ENCODE results near the gene GSTM3. TPM values are rescaled to one million over a fixed set of nuclear protein-coding genes. Genes with fewer than 3 reads are reported as not detected.
"Not testable (repeated sequence)": the region's sequence is repeated elsewhere in the genome, so short reads cannot be mapped to it uniquely, and the experiment has no call there.

The GSTM3 gene
- total RNA-seq, 1 donor from 2014 or later: 11.2 TPM

DNA sequence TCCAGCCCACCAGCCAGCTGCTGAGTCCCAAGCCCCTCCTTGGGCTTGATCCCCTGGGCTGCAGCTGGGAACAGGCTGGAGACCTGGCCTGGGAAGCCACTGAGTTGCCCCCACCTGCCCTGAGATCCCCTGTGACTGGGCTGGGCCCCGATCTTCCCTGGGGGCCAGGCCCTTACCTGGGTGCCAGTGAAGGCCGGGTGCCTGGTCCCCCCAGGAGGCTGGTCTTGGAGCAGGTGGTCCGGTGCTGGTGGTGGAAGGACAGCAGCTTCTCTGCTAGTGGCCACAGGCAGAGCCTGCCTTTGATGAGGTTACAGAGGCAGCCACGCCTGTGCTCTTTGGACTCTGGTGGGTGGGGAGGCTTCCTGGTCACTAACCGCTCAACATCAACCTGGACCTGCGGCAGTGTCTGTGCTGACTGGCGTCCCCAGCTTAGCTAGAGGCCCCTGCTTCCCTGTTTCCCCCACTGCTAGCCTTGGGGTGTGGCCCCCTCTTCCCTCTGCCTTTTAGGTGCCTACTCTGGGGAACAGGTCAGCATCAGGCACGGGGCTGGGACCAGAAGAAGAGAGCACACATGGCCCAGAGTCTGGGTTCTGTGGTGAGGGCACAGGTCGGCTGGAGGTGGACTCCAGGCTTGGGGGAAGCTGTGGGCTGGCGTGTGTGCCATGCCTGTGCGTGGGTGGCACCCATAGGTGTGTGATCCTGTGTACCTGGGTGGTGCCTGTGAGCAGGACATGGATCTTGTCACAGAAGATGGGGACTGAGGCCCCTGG is 23.0 kb upstream of the GSTM3 start, which contains the start of gene EPS8L3:
Gene EPS8L3, minus strand, starts transcription at position 278 of the 770 bp plus-strand sequence. CDS start 2,174 bp downstream, outside the sequence.
- Mint-ChIP-seq H3K36me3 (ENCODE audit: low read depth) (no peaks in the 10 kb centered on the region), H3K9me3 (no peaks in the 10 kb centered on the region), H3K4me1 (ENCODE audit: low read depth) (peaks cover 1% of the 10 kb centered on the region), H3K27ac (no peak within 1 kb of the TSS), H3K27me3 (ENCODE audit: low read depth) (no peaks in the 10 kb centered on the region), H3K4me3 (ENCODE audit: low read depth) (no peak within 1 kb of the TSS)
- DNase-seq (ENCODE audit: low spot score): no peak
- intact Hi-C loops (cut with micrococcal nuclease): no loop called here

GRCh38 chr1:109762821-109763645 is 22.2 kb upstream of the GSTM3 start:
- no peak overlapping the region for H3K27ac Mint-ChIP-seq
- no peak overlapping the region for H3K4me3 Mint-ChIP-seq (ENCODE audit: low read depth)
- H3K27me3 Mint-ChIP-seq (ENCODE audit: low read depth): no peaks in the 10 kb centered on the region
- no peaks in the 10 kb centered on the region for H3K36me3 Mint-ChIP-seq (ENCODE audit: low read depth)
- H3K9me3 Mint-ChIP-seq: no peaks in the 10 kb centered on the region
- DNase-seq (ENCODE audit: low spot score): no peak
- H3K4me1 Mint-ChIP-seq (ENCODE audit: low read depth): peaks cover 1% of the 10 kb centered on the region
- intact Hi-C loops (cut with micrococcal nuclease): no loop called here

GRCh38 chr1:109762039-109762585 is 21.3 kb upstream of the GSTM3 start:
- H3K4me1 Mint-ChIP-seq (ENCODE audit: low read depth): peaks cover 1% of the 10 kb centered on the region
- H3K9me3 Mint-ChIP-seq: no peaks in the 10 kb centered on the region
- no peak overlapping the region for H3K27ac Mint-ChIP-seq
- no peaks in the 10 kb centered on the region for H3K36me3 Mint-ChIP-seq (ENCODE audit: low read depth)
- H3K4me3 Mint-ChIP-seq (ENCODE audit: low read depth): no peak overlapping the region
- intact Hi-C loops (cut with micrococcal nuclease): no loop called here
- H3K27me3 Mint-ChIP-seq (ENCODE audit: low read depth): no peaks in the 10 kb centered on the region
- DNase-seq (ENCODE audit: low spot score): no peak

DNA sequence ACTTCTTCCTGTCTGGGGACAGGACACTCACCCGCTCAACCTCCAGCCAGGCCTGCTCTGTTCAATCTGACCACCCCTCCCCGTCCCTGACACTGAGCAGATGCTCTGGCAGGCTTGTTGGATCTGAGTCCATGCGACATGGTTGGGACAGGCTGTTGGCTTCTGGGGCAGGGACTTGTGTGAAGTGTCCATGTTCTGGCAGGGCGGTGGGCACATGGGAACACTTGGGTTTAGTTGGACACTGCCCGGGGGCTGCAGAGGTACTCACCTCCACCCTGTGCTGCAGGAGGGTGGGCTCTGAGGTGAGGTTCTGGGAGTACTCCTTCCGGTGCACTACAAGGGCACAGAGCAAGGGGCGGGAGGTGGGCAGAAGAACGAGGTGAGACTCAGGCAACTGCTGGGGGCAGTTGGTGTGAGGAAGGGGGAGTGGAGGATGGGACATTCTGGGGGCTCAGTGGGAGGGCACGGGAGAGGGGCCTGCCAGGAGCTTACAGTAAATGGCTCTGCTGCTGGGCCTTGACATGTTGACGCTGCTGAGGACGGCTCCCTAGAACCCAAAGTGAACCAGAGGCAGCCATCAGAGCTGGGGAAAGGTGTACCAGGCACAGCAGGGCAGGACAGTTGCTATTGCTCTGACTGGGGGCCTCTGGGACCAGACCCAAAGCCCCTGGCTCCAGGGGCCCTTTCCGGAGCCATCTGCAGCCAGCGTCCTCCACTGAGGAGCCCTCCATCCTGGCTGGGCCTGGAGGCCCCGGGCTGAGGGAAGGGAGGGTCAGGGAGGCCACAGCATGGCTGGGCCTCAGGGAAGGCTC is 20.6 kb upstream of the GSTM3 start:
- DNase-seq (ENCODE audit: low spot score): no peak
- peaks cover 1% of the 10 kb centered on the region for H3K4me1 Mint-ChIP-seq (ENCODE audit: low read depth)
- no peak overlapping the region for H3K4me3 Mint-ChIP-seq (ENCODE audit: low read depth)
- H3K27ac Mint-ChIP-seq: no peak overlapping the region
- H3K27me3 Mint-ChIP-seq (ENCODE audit: low read depth): no peaks in the 10 kb centered on the region
- no peaks in the 10 kb centered on the region for H3K9me3 Mint-ChIP-seq
- H3K36me3 Mint-ChIP-seq (ENCODE audit: low read depth): no peaks in the 10 kb centered on the region
- intact Hi-C loops (cut with micrococcal nuclease): no loop called here

- no peak for DNase-seq (ENCODE audit: low spot score)
- H3K27me3 Mint-ChIP-seq (ENCODE audit: low read depth): no peaks in the 10 kb centered on the region
- intact Hi-C loops (cut with micrococcal nuclease): no loop called here
- H3K4me3 Mint-ChIP-seq (ENCODE audit: low read depth): no peak overlapping the region
- no peak overlapping the region for H3K27ac Mint-ChIP-seq
- no peaks in the 10 kb centered on the region for H3K36me3 Mint-ChIP-seq (ENCODE audit: low read depth)
- H3K4me1 Mint-ChIP-seq (ENCODE audit: low read depth): peaks cover 1% of the 10 kb centered on the region
- H3K9me3 Mint-ChIP-seq: no peaks in the 10 kb centered on the region
These were observed 19.9 kb upstream of the GSTM3 start for GRCh38 chr1:109760581-109761226.

GRCh38 chr1:109759513-109760334 is 18.9 kb upstream of the GSTM3 start:
- Mint-ChIP-seq H3K27me3 (ENCODE audit: low read depth) (peaks cover 3% of the 10 kb centered on the region), H3K4me1 (ENCODE audit: low read depth) (peaks cover 1% of the 10 kb centered on the region), H3K4me3 (ENCODE audit: low read depth) (no peak overlapping the region), H3K27ac (no peak overlapping the region), H3K9me3 (no peaks in the 10 kb centered on the region), H3K36me3 (ENCODE audit: low read depth) (no peaks in the 10 kb centered on the region)
- intact Hi-C loops (cut with micrococcal nuclease): no loop called here
- no peak for DNase-seq (ENCODE audit: low spot score)

DNA sequence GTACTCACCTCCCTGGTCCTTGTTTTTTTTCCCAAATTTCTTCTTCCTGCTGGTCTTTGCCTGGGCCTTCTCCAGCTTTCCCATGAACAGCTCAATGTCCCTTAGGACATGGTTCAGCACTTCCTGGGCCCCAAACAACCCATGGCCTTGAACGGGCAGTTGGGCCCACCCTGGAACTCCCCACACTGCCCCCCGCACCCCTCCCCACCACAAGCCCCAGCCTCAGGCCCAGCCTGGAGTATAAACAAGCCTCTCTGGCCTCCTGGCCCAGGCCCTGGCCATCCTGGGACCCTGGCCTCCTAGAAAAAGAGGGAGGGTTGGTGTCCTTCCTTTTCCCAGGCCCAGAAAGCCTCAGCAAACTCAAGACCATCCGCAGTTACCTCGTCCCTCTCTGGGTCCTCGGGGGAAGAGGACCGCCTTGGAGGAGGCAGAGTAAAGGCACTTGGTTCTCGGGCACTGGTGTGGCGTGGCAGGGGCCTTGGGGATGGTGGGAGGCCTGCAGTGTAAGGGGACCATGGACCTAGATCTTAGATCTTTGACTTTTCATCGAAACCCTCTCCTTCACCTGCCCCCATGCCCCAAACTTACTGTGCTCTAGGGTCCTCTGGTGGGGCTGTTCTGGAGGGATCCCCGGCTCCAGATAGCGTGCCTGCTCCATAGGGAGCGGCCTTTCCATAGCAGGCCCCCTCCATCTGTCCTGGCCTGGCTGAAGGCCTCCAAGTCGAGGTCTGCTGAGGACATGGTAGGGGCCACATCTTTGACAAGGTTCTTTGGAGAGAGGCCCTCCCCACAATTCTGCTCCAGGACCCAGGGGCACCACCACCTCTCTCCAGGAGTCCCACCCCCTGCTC is 17.3 kb upstream of the GSTM3 start:
- Mint-ChIP-seq H3K27me3 (ENCODE audit: low read depth) (peaks cover 10% of the 10 kb centered on the region), H3K27ac (no peak overlapping the region), H3K4me1 (ENCODE audit: low read depth) (peaks cover 1% of the 10 kb centered on the region), H3K36me3 (ENCODE audit: low read depth) (no peaks in the 10 kb centered on the region), H3K4me3 (ENCODE audit: low read depth) (no peak overlapping the region), H3K9me3 (no peaks in the 10 kb centered on the region)
- DNase-seq (ENCODE audit: low spot score): no peak
- intact Hi-C loops (cut with micrococcal nuclease): no loop called here

- Mint-ChIP-seq H3K27me3 (ENCODE audit: low read depth) (peaks cover 10% of the 10 kb centered on the region), H3K9me3 (no peaks in the 10 kb centered on the region), H3K36me3 (ENCODE audit: low read depth) (no peaks in the 10 kb centered on the region), H3K4me1 (ENCODE audit: low read depth) (no peaks in the 10 kb centered on the region), H3K4me3 (ENCODE audit: low read depth) (no peak overlapping the region), H3K27ac (no peak overlapping the region)
- intact Hi-C loops (cut with micrococcal nuclease): no loop called here
- DNase-seq (ENCODE audit: low spot score): no peak
These were observed 16.1 kb upstream of the GSTM3 start for GRCh38 chr1:109756848-109757521.

DNA sequence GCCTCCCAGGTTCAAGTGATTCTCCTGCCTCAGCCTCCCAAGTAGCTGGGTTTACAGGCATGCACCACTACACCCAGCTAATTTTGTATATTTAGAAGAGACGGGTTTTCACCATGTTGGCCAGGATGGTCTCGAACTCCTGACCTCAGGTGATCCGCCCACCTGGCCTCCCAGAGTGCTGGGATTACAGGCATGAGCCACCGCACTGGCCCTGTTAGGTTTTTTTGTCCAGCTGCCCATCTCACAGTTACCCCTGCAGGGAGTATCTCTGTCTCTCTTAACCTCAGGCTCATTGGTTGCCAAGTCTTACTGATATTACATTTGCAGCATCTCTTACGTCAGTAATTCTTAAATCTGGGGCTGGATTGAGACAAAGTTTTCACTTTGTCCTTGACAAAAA is 15.5 kb upstream of the GSTM3 start:
- H3K36me3 Mint-ChIP-seq (ENCODE audit: low read depth); H3K9me3 Mint-ChIP-seq; H3K27ac Mint-ChIP-seq; DNase-seq (ENCODE audit: low spot score); intact Hi-C loops (cut with micrococcal nuclease); H3K27me3 Mint-ChIP-seq (ENCODE audit: low read depth); H3K4me3 Mint-ChIP-seq (ENCODE audit: low read depth); H3K4me1 Mint-ChIP-seq (ENCODE audit: low read depth): not testable (repeated sequence)

- no peaks in the 10 kb centered on the region for H3K4me1 Mint-ChIP-seq (ENCODE audit: low read depth)
These were observed 13.9 kb upstream of the GSTM3 start for GRCh38 chr1:109754738-109755137.

More at GRCh38 chr1:109754738-109755137, 13.9 kb upstream of the GSTM3 start:
- no peak for DNase-seq (ENCODE audit: low spot score)
- Mint-ChIP-seq H3K27ac (no peak overlapping the region), H3K9me3 (no peaks in the 10 kb centered on the region), H3K27me3 (ENCODE audit: low read depth) (peaks cover 10% of the 10 kb centered on the region), H3K4me3 (ENCODE audit: low read depth) (no peak overlapping the region), H3K36me3 (ENCODE audit: low read depth) (no peaks in the 10 kb centered on the region)
- intact Hi-C loops (cut with micrococcal nuclease): no loop called here
